PC-3 (cell line): ENCODE data around the gene SLC5A5.

ENCODE experiments used
- EZH2 ChIP-seq: fragments of 300-600 bp; sonication (generic); IDR thresholded peaks from one replicate; pipeline ENCODE4 v1.6.1; 2017; ENCODE audit warnings: antibody characterized with exemption, mild to moderate bottlenecking, low read length; ENCODE audit not compliant: unreplicated experiment
- EZH2phosphoT487 ChIP-seq: fragments of 300-600 bp; sonication (generic); IDR thresholded peaks from 2 replicates; pipeline ENCODE4 v1.6.1; 2018; ENCODE audit warnings: mild to moderate bottlenecking, antibody characterized with exemption, low read length, borderline replicate concordance
- TF ChIP-seq, protein P1 (sequence below): fragments of 300-600 bp; sonication (generic); conservative IDR thresholded peaks from 2 replicates; pipeline ENCODE4 v1.5.1; 2017; ENCODE audit warnings: antibody characterized with exemption, low read depth, mild to moderate bottlenecking, low read length

GRCh38 chr19:17843292-17843827 lies 28.4 kb upstream of the SLC5A5 start:
- TF ChIP-seq, protein P1, sequence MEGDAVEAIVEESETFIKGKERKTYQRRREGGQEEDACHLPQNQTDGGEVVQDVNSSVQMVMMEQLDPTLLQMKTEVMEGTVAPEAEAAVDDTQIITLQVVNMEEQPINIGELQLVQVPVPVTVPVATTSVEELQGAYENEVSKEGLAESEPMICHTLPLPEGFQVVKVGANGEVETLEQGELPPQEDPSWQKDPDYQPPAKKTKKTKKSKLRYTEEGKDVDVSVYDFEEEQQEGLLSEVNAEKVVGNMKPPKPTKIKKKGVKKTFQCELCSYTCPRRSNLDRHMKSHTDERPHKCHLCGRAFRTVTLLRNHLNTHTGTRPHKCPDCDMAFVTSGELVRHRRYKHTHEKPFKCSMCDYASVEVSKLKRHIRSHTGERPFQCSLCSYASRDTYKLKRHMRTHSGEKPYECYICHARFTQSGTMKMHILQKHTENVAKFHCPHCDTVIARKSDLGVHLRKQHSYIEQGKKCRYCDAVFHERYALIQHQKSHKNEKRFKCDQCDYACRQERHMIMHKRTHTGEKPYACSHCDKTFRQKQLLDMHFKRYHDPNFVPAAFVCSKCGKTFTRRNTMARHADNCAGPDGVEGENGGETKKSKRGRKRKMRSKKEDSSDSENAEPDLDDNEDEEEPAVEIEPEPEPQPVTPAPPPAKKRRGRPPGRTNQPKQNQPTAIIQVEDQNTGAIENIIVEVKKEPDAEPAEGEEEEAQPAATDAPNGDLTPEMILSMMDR, result no peak
- TF ChIP-seq EZH2, result no peak
- no peak for TF ChIP-seq EZH2phosphoT487
